ENCODE data around the gene GBF1.

DNA sequence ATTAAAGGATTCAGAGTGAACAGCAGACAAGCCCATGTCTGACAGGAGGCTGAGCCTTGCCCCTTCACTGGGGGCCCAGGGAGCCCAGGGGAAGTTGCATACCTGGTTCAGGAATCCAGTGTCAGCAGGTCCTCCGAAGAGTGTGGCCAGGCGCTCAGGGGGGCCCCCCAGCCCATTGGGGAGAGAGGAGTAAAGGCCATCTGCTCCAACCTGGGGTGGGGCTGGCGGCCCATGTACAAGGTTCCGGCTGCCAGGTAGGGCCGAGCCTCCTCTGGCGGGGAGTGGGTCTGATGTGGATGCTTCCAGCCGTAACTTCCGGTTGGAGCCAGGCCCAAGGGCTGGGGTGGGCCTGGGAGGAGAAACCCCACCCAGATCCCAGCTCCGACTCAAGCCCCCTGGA is 171.0 kb downstream of the GBF1 start:
- TF ChIP-seq, protein P1, sequence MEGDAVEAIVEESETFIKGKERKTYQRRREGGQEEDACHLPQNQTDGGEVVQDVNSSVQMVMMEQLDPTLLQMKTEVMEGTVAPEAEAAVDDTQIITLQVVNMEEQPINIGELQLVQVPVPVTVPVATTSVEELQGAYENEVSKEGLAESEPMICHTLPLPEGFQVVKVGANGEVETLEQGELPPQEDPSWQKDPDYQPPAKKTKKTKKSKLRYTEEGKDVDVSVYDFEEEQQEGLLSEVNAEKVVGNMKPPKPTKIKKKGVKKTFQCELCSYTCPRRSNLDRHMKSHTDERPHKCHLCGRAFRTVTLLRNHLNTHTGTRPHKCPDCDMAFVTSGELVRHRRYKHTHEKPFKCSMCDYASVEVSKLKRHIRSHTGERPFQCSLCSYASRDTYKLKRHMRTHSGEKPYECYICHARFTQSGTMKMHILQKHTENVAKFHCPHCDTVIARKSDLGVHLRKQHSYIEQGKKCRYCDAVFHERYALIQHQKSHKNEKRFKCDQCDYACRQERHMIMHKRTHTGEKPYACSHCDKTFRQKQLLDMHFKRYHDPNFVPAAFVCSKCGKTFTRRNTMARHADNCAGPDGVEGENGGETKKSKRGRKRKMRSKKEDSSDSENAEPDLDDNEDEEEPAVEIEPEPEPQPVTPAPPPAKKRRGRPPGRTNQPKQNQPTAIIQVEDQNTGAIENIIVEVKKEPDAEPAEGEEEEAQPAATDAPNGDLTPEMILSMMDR (IDR thresholded peaks at IDR 0.05 in 8 of 11, conservative IDR thresholded peaks at IDR 0.05 in 3 of 11), result no peak
- no peak for TF ChIP-seq POLR2AphosphoS5 (IDR thresholded peaks at IDR 0.05)

Measured in spleen (tissue), 7 donors.